Activated naive CD4-positive, alpha-beta T cell treated with anti-CD3 and anti-CD28 coated beads, Interleukin-2, amount 10 ng/mL, durations not matched to agents 7 days and 5 days (primary cell): ENCODE data around the gene ARHGEF28.

Source experiments
- CTCF ChIA-PET: fragments of 350-600 bp; sonication (Branson Sonifier 250); formaldehyde crosslinking; loops from one replicate; lab custom pipeline; 2021; ENCODE audit warnings: antibody characterized with exemption; lab: Charles Lee
- DNase-seq: peaks from one replicate; pipeline ENCODE4 v3.0.0-alpha.2; 2020
- H3K27ac Mint-ChIP-seq: one replicate; pipeline ENCODE4 v1.8.0; 2021; ENCODE audit warnings: mild to moderate bottlenecking, moderate library complexity, mixed read lengths
- H3K27me3 Mint-ChIP-seq: one replicate; pipeline ENCODE4 v1.8.0; 2021; ENCODE audit warnings: mild to moderate bottlenecking, mixed read lengths
- H3K36me3 Mint-ChIP-seq: one replicate; pipeline ENCODE4 v1.8.0; 2021; ENCODE audit warnings: mixed read lengths
- H3K4me1 Mint-ChIP-seq: one replicate; pipeline ENCODE4 v1.8.0; 2021; ENCODE audit warnings: mixed read lengths
- H3K4me3 Mint-ChIP-seq: one replicate; pipeline ENCODE4 v1.8.0; 2021; ENCODE audit warnings: mild to moderate bottlenecking, moderate library complexity, mixed read lengths
- H3K9me3 Mint-ChIP-seq: one replicate; pipeline ENCODE4 v1.8.0; 2021; ENCODE audit warnings: mixed read lengths

ARHGEF28 gene

GRCh38 chr5:73899055-73899454, 273.1 kb downstream of the ARHGEF28 start:
- H3K27ac Mint-ChIP-seq: no peak overlapping the region
- H3K27me3 Mint-ChIP-seq: peaks cover 25% of the 10 kb centered on the region
- H3K4me1 Mint-ChIP-seq: no peaks in the 10 kb centered on the region
- no peaks in the 10 kb centered on the region for H3K9me3 Mint-ChIP-seq
- CTCF ChIA-PET: interaction anchor here (1.3 kb wide), 1 partner anchor 744 kb away, joined by 3 read pairs; no protein-coding TSS in a partner anchor
- H3K36me3 Mint-ChIP-seq: no peaks in the 10 kb centered on the region
- H3K4me3 Mint-ChIP-seq: no peak overlapping the region
- DNase-seq: no peak

- Mint-ChIP-seq H3K9me3 (no peaks in the 10 kb centered on the region), H3K4me1 (no peaks in the 10 kb centered on the region), H3K27me3 (peaks cover 24% of the 10 kb centered on the region), H3K4me3 (no peak overlapping the region), H3K27ac (no peak overlapping the region), H3K36me3 (no peaks in the 10 kb centered on the region)
- CTCF ChIA-PET: interaction anchor here (1.3 kb wide), 1 partner anchor 744 kb away, joined by 3 read pairs; no protein-coding TSS in a partner anchor
- no peak for DNase-seq
Measured at GRCh38 chr5:73899916-73900315, 273.9 kb downstream of the ARHGEF28 start.

- CTCF ChIA-PET: no interaction called here
- Mint-ChIP-seq H3K9me3 (no peaks in the 10 kb centered on the region), H3K36me3 (no peaks in the 10 kb centered on the region), H3K27me3 (peaks cover 26% of the 10 kb centered on the region), H3K4me3 (no peak overlapping the region), H3K4me1 (no peaks in the 10 kb centered on the region), H3K27ac (no peak overlapping the region)
- no peak for DNase-seq
Measured at GRCh38 chr5:73900566-73900965, 274.6 kb downstream of the ARHGEF28 start.

- no peak for DNase-seq
- peaks cover 25% of the 10 kb centered on the region for H3K27me3 Mint-ChIP-seq
- CTCF ChIA-PET: interaction anchor here (0.7 to 3.1 kb wide), 3 partner anchors 597 to 743 kb away, joined by 3 to 21 read pairs (median 20); partner anchors contain the start of gene ENC1
Measured at GRCh38 chr5:73901043-73901442, 275.0 kb downstream of the ARHGEF28 start.

GRCh38 chr5:73901455-73901854, 275.5 kb downstream of the ARHGEF28 start:
- Mint-ChIP-seq H3K27ac (no peak overlapping the region), H3K9me3 (no peaks in the 10 kb centered on the region), H3K4me3 (no peak overlapping the region), H3K36me3 (no peaks in the 10 kb centered on the region), H3K4me1 (no peaks in the 10 kb centered on the region), H3K27me3 (peaks cover 23% of the 10 kb centered on the region)
- DNase-seq: no peak
- CTCF ChIA-PET: interaction anchor here (0.7 to 3.2 kb wide), 8 partner anchors 10 to 748 kb away, joined by 3 to 30 read pairs (median 4); partner anchors contain the start of gene ENC1

More at GRCh38 chr5:73901043-73901442, 275.0 kb downstream of the ARHGEF28 start:
- H3K36me3 Mint-ChIP-seq: no peaks in the 10 kb centered on the region
- H3K4me1 Mint-ChIP-seq: no peaks in the 10 kb centered on the region
- no peak overlapping the region for H3K4me3 Mint-ChIP-seq
- H3K27ac Mint-ChIP-seq: no peak overlapping the region
- no peaks in the 10 kb centered on the region for H3K9me3 Mint-ChIP-seq

- Mint-ChIP-seq H3K4me1 (no peaks in the 10 kb centered on the region), H3K36me3 (no peaks in the 10 kb centered on the region), H3K9me3 (no peaks in the 10 kb centered on the region), H3K4me3 (no peak overlapping the region), H3K27ac (no peak overlapping the region), H3K27me3 (peaks cover 18% of the 10 kb centered on the region)
- CTCF ChIA-PET: interaction anchor here (0.6 to 3.2 kb wide), 12 partner anchors 9 to 1017 kb away, joined by 3 to 30 read pairs (median 4); partner anchors contain the start of gene ENC1
- no peak for DNase-seq
Measured at GRCh38 chr5:73902327-73903051, 276.5 kb downstream of the ARHGEF28 start.

GRCh38 chr5:73903169-73903568, 277.2 kb downstream of the ARHGEF28 start:
- Mint-ChIP-seq H3K36me3 (no peaks in the 10 kb centered on the region), H3K9me3 (no peaks in the 10 kb centered on the region), H3K27ac (no peak overlapping the region), H3K4me1 (no peaks in the 10 kb centered on the region), H3K27me3 (peaks cover 18% of the 10 kb centered on the region), H3K4me3 (no peak overlapping the region)
- CTCF ChIA-PET: interaction anchor here (1.1 to 3.2 kb wide), 5 partner anchors 11 to 1016 kb away, joined by 3 to 30 read pairs (median 20); partner anchors contain the start of gene ENC1
- DNase-seq: no peak

- CTCF ChIA-PET: no interaction called here
- no peaks in the 10 kb centered on the region for H3K9me3 Mint-ChIP-seq
- no peaks in the 10 kb centered on the region for H3K4me1 Mint-ChIP-seq
- no peak for DNase-seq
- H3K27me3 Mint-ChIP-seq: peaks cover 5% of the 10 kb centered on the region
- H3K36me3 Mint-ChIP-seq: no peaks in the 10 kb centered on the region
- H3K27ac Mint-ChIP-seq: no peak overlapping the region
- no peak overlapping the region for H3K4me3 Mint-ChIP-seq
Measured at GRCh38 chr5:73906277-73906676, 280.3 kb downstream of the ARHGEF28 start.

GRCh38 chr5:73907164-73907563, 281.2 kb downstream of the ARHGEF28 start:
- Mint-ChIP-seq H3K36me3 (no peaks in the 10 kb centered on the region), H3K4me1 (no peaks in the 10 kb centered on the region), H3K9me3 (no peaks in the 10 kb centered on the region), H3K27ac (no peak overlapping the region), H3K27me3 (peaks cover 5% of the 10 kb centered on the region), H3K4me3 (no peak overlapping the region)
- no peak for DNase-seq
- CTCF ChIA-PET: interaction anchor here (1.9 kb wide), 1 partner anchor 742 kb away, joined by 6 read pairs; no protein-coding TSS in a partner anchor

- no peak overlapping the region for H3K4me3 Mint-ChIP-seq
- no peak overlapping the region for H3K27ac Mint-ChIP-seq
- H3K36me3 Mint-ChIP-seq: no peaks in the 10 kb centered on the region
- H3K9me3 Mint-ChIP-seq: no peaks in the 10 kb centered on the region
- no peak for DNase-seq
- peaks cover 5% of the 10 kb centered on the region for H3K27me3 Mint-ChIP-seq
- H3K4me1 Mint-ChIP-seq: no peaks in the 10 kb centered on the region
- CTCF ChIA-PET: interaction anchor here (1.9 kb wide), 1 partner anchor 741 kb away, joined by 6 read pairs; no protein-coding TSS in a partner anchor
Measured at GRCh38 chr5:73908395-73908794, 282.4 kb downstream of the ARHGEF28 start.

GRCh38 chr5:73908846-73909245, 282.9 kb downstream of the ARHGEF28 start:
- peaks cover 5% of the 10 kb centered on the region for H3K27me3 Mint-ChIP-seq
- no peaks in the 10 kb centered on the region for H3K36me3 Mint-ChIP-seq
- no peak overlapping the region for H3K27ac Mint-ChIP-seq
- CTCF ChIA-PET: interaction anchor here (1.9 kb wide), 1 partner anchor 740 kb away, joined by 6 read pairs; no protein-coding TSS in a partner anchor
- DNase-seq: no peak
- no peak overlapping the region for H3K4me3 Mint-ChIP-seq
- no peaks in the 10 kb centered on the region for H3K4me1 Mint-ChIP-seq
- H3K9me3 Mint-ChIP-seq: no peaks in the 10 kb centered on the region

- Mint-ChIP-seq H3K27me3 (peaks cover 5% of the 10 kb centered on the region), H3K4me1 (no peaks in the 10 kb centered on the region), H3K9me3 (no peaks in the 10 kb centered on the region), H3K27ac (no peak overlapping the region), H3K4me3 (no peak overlapping the region), H3K36me3 (no peaks in the 10 kb centered on the region)
- CTCF ChIA-PET: no interaction called here
- no peak for DNase-seq
Measured at GRCh38 chr5:73909474-73909873, 283.5 kb downstream of the ARHGEF28 start.

- CTCF ChIA-PET: no interaction called here
- no peaks in the 10 kb centered on the region for H3K9me3 Mint-ChIP-seq
- no peak for DNase-seq
- H3K27ac Mint-ChIP-seq: no peak overlapping the region
- no peaks in the 10 kb centered on the region for H3K27me3 Mint-ChIP-seq
- no peak overlapping the region for H3K4me3 Mint-ChIP-seq
- H3K4me1 Mint-ChIP-seq: no peaks in the 10 kb centered on the region
- no peaks in the 10 kb centered on the region for H3K36me3 Mint-ChIP-seq
Measured at GRCh38 chr5:73911761-73912393, 285.9 kb downstream of the ARHGEF28 start.

- no peaks in the 10 kb centered on the region for H3K36me3 Mint-ChIP-seq
- no peaks in the 10 kb centered on the region for H3K9me3 Mint-ChIP-seq
- H3K4me3 Mint-ChIP-seq: no peak overlapping the region
- H3K27me3 Mint-ChIP-seq: no peaks in the 10 kb centered on the region
- CTCF ChIA-PET: no interaction called here
- no peak overlapping the region for H3K27ac Mint-ChIP-seq
- H3K4me1 Mint-ChIP-seq: no peaks in the 10 kb centered on the region
- DNase-seq: no peak
Measured at GRCh38 chr5:73912821-73913271, 286.9 kb downstream of the ARHGEF28 start.
